HG02970 (cell line): ENCODE measurements around the gene LRRC3.

Experiments used
- ATAC-seq: cut with Tn5 transposase; IDR thresholded peaks from one replicate; pipeline ENCODE4 v1.9.1; 2021; ENCODE audit warnings: mild to moderate bottlenecking, moderate library complexity, moderate number of reproducible peaks; ENCODE audit not compliant: unreplicated experiment, low FRiP score

Gene LRRC3

DNA sequence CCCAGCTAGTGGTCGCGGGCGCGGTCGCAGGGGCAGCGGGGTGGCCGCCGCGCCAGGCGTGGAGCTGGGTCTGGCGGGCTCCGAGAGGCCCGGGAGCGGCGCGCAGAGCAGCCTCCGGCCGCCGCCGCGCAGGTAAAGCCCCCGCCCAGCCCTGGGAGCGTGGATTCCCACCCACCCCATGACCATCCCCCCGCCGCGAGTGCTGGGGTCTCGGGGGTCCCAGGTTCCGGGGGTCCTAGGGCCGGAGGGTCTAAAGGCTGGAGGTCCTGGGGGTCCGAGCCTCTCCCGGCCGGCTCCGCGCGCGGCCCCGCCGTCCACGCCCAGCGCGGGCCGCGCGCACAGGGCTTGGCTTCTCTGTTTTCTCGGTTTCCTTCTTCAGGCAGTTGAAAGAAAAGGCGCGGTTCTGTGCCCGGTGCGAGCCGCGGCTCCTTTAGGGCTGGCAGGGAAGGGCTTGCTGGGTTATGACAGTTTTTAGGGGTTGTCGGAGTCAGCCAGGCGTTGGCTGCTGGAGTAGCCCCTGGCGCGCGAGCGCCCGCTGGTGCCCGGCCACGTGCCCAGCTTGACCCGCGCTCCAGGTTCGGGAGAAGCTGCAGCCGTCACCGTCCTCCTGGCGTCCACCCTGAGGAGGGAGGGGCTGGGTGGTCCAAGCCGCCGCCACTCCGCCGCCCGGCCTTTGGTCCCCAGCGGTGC, 359 bp downstream of the LRRC3 start:
- ATAC-seq: no peak

- no peak for ATAC-seq
Observed at GRCh38 chr21:44456214-44456914, 1.1 kb downstream of the LRRC3 start.

DNA sequence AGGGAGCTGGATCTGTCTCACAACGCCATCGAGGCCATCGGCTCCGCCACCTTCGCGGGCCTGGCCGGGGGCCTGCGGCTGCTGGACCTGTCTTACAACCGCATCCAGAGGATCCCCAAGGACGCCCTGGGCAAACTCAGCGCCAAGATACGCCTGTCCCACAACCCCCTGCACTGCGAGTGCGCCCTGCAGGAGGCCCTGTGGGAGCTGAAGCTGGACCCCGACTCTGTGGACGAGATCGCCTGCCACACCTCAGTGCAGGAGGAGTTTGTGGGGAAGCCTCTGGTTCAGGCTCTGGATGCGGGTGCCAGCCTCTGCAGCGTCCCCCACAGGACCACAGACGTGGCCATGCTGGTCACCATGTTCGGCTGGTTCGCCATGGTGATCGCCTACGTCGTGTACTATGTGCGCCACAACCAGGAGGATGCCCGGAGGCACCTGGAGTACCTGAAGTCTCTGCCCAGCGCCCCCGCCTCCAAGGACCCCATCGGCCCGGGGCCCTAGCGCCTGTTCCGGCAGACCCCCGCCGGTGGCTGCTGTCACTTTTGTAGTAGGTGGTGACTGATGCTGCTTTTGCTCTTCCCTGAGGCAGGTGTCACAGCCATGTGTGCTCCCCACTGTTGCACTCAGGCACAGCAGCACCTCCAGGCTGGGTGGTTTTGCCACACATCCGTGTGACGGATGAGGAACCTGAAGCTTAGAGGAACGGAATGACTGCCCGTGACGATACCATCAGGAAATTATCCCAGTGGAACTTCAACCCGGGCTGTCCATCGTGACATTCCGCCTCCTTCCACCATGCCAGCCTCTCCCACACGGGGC, 1.8 kb downstream of the LRRC3 start:
- ATAC-seq: no peak

- ATAC-seq: no peak
Observed at GRCh38 chr21:44458971-44459711, 3.8 kb downstream of the LRRC3 start.

GRCh38 chr21:44459712-44460440, 4.6 kb downstream of the LRRC3 start:
- no peak for ATAC-seq

DNA sequence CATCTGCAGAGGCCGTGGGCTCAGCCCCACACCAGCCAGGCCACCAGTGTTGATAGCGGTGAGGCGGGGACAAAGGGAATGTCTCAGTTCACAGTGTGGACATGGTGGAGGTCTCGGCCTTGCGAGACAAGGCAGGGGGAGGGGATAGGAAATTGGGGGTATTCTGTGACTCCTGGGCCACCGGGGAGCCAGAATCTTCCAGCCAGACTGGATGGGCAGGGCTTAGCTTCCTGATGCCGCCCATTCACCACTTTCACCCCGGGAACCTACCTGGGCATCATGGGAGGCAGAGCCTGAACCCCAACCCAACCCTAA, 5.1 kb downstream of the LRRC3 start:
- no peak for ATAC-seq

DNA sequence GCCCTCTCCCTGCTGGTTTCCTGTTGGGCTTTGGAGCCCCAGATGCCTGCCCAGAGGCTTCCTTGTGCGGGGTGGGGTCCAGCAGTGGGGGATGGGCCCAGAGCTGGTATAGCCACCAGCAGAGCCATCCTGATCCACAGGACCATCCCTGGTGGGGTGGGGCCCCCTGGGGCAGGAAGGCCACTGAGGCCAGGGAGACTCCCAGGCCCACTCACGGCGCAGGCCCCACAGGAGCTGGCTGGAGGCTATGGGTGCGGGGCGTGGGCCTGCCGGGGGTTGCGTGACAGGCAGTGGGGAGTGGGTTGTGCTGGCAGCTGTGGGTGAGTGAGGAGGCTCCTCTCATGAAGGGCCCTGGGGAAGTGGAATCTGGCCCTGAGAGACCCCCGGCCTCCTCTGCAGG, 5.7 kb downstream of the LRRC3 start:
- ATAC-seq: no peak

- ATAC-seq: no peak
Observed at GRCh38 chr21:44461464-44462001, 6.2 kb downstream of the LRRC3 start.

DNA sequence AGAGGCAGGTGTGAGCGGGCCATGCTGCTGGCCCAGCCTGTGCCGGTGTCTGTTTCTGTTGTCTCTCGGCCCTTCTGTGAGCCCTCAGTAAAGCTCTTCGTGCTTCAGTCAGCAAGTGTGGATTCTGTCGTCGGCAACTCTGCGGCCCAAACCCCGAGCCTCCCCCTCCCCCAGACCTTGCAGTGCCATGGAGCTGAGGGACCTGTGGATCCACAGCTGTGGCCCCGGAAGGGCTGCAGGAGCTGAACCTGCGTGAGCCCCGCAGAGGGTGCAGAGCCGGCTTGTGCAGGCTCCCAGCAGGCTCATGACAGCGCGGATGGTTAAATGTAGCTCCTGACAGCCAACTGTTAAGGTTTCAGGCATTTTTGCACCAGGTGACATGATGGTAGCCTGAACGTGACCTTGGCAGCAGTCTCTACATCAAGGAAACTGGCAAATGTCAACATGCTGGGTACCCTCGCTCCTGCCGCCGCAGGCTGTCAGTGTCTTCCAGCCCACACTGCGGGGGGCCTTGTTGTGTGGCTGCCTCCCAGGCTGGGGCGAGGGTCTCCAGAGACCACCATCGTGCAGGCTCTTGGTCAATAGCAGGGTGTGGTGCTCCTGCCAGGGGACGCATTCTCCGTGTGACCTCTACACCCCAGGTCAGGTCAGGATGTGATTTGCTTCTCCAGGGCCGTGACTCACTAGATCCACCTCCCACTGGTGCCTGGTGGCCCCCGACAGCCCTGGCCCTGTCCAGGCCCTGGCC, 7.0 kb downstream of the LRRC3 start:
- no peak for ATAC-seq

- no peak for ATAC-seq
Observed at GRCh38 chr21:44462834-44463200, 7.5 kb downstream of the LRRC3 start.

DNA sequence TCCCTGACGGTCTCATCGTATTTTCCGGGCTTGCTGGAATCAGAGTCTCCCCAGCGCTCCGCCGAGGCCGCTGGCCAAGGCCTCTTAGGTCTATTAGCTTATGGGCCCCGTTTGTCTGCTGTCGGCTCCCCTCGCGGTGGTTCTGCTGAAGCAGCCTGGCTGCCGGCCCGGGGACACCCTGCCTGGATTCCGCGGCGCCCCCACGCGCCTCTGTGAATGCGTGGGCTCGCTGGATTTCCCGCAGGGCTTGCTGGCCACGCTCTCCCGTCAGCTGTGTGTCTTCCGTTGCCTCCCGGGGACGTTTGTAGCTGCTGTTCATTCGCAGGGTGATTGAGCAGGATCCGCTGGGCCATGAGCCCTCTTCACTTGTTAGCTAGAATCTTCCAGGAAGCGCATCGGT, 8.4 kb downstream of the LRRC3 start:
- no peak for ATAC-seq

GRCh38 chr21:44464351-44464750, 9.0 kb downstream of the LRRC3 start:
- ATAC-seq: no peak

GRCh38 chr21:44466351-44466954, 11.1 kb downstream of the LRRC3 start:
- no peak for ATAC-seq

DNA sequence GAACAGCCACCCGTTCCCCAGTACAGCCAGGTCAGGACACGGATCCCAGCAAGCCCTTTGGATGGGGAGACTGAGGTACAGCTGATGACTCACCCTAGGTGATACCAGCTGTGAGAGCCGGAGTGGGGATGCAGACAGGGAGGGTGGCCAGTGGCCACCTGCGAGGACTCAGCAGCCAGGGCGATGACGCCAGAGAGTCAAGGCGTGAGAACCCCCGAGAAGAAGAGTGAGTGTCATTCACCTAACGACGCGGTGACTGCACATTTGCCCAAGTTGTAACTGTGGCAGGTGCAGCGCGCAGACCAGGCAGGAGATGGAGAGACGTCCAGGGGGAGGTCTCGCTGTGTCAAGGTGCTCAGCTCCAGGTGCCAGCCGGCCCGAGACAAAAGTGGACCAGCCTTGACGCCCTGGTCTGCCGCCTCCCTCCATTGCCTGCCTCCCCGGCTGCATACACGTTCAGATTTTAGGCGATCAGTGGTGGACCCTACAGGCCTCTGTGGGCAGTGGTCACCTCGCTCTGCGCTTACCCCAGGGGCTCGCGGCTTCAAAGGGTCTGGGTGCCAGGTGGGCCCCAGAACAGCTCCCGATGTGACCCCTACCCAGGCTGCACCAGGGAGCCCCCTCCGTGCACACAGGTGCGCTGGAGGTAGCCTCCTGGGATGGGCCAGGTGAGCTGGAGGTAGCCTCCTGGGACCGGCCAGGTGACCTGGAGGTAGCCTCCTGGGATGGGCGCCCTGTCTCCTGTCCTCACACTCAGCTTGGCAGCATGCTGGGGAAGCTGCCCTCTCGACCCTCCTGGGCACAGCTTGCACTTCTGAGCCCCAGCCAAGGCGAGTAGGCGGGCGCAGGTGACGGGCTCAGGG, 11.9 kb downstream of the LRRC3 start:
- no peak for ATAC-seq

DNA sequence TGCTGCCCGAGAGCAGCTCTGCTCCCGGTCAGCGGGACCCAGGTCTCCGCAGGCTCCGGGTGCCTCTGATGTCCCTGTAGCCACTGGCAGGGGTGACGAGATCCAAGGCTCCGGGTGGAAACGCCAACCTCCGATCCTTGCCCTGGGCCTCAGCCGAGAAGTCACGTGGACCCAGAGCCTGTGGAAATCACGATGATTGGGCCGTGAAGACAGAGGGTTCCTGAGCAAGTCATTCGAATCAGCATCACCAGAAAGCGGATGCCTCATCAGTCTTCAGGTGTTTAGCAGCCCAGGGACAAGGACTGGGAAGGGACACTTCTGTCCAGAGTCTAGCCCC, 12.5 kb downstream of the LRRC3 start:
- ATAC-seq: no peak

- ATAC-seq: no peak
Observed at GRCh38 chr21:44471341-44471740, 16.0 kb downstream of the LRRC3 start.

DNA sequence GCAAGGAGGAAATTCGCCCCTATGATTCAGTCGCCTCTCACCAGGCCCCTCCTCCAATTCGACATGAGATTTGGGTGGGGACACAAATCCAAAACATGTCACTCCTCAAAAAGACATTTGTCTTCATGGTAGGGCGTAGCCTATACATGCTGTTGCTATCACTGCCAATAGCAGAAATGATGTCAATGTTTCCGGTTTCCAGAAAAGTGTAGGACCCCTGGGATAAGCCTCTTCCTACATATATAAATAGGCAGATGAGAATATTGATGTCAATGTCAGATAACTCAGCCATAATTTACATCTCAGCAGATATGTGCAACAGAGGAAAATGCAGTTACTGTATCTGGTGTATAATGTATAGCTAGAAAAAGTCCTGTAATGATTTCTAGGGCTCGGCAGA, 16.7 kb downstream of the LRRC3 start:
- no peak for ATAC-seq

DNA sequence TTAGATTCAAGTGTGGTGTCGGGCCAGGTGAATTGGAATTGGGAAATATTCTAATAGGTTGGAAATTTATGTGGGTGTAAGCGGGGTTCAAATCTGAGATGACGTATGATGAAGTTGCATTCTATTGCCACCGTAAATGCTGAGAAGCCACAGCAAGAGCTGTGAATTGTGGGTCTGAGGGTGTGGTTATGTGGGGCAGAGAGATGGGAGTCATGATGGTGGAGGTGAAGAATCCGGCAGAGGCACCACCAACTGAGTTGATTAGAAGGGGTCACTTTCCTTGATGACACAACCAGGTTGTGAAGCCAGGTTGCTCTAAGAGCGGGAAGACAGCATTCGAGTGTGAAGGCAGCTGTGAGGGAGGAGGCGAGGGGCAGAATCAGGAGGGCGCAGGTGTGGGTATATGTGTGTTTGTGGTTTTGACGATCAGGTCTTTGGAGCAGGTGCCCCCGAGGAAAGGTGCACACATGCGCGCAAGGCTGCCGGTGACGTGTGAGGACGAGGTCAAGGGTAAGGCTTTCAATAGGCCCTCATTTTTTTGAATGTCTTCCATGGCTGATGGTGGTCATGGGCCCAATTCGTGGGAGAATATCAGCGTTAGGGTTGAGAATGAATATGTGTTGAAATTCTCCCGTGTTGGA, 18.7 kb downstream of the LRRC3 start:
- ATAC-seq: no peak
